ENCODE data around the gene FASN.
"Not testable (repeated sequence)": the region's sequence is repeated elsewhere in the genome, so short reads cannot be mapped to it uniquely, and the experiment has no call there.

Gene FASN

GRCh38 chr17:82047914-82048570 lies 50.0 kb downstream of the FASN start:
- no peak for DNase-seq (ENCODE audit: low read depth in 3 of 3, low spot score in 1 of 3)

DNA sequence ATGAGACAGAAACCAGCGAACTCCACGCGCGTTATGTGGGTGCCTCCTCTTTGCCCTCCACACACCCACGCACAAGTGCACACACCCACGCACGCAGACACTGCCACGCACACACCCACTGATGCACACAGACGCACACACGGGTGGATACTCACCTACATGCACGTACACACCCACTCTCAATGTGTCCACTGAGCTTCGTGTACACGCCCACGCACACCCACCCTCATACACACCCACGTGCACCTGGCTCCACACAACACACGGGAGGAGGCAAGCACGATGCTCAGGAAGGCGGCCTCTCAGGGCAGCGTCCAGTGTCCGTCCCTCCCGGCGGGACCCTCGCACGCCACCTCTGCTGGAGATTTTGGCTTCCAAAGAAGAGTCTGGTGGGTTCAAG lies 50.7 kb downstream of the FASN start:
- DNase-seq (ENCODE audit: low read depth in 3 of 3, low spot score in 1 of 3) = no peak

- no peak for DNase-seq (ENCODE audit: low read depth in 3 of 3, low spot score in 1 of 3)
Measured at GRCh38 chr17:82046903-82047302, 51.1 kb downstream of the FASN start.

DNA sequence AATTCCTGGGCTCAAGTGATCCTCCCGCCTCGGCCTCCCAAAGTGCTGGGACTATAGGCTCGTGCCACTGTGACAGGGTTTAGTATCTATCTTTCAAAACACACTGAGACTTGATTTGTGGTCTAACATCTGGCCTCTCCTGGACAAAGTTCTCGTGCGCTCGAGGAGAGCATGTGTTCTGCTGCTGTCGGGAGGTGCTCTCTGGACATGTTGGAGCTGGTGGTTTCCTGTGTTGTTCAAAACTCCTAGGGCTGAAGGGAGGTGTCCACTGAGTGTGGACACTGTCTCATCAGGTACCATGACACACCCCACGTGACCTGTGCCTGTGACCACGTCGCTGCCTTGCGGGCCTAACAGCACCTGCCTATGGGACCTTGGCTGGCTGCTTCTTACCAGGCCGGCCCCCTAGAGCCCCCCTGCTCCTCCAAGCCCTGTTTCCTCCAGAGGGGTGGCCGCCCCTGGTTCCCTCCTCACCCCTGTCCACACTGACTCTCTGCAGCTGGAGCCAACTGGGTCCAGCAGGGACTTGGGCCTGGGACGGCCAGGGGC lies 52.0 kb downstream of the FASN start:
- no peak for DNase-seq (ENCODE audit: low read depth in 3 of 3, low spot score in 1 of 3)

- DNase-seq (ENCODE audit: low read depth in 3 of 3, low spot score in 1 of 3) = no peak
Measured at GRCh38 chr17:82043507-82043906, 54.5 kb downstream of the FASN start.

DNA sequence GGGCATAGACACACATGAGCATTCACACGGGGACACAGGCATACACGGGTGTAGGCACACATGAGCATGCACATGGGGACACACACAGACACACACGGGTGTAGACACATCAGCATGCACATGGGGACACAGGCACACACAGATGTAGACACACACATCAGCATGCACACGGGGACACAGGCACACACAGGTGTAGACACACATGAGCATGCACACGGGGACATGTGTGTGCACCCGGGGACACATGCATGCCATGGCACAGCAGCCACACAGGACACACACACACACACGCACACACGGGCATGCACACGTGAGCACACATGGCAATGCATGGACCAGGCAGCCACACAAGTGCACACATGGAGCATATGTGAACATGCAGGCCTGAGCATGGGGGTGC lies 55.4 kb downstream of the FASN start:
- no peak for DNase-seq (ENCODE audit: low read depth in 3 of 3, low spot score in 1 of 3)

- no peak for DNase-seq (ENCODE audit: low read depth in 3 of 3, low spot score in 1 of 3)
Measured at GRCh38 chr17:82041144-82041814, 56.8 kb downstream of the FASN start.

- DNase-seq (ENCODE audit: low read depth in 3 of 3, low spot score in 1 of 3) = no peak
Measured at GRCh38 chr17:82039695-82040299, 58.2 kb downstream of the FASN start.

GRCh38 chr17:82038796-82039409 lies 59.1 kb downstream of the FASN start:
- DNase-seq (ENCODE audit: low read depth in 3 of 3, low spot score in 1 of 3) = not testable (repeated sequence)

DNA sequence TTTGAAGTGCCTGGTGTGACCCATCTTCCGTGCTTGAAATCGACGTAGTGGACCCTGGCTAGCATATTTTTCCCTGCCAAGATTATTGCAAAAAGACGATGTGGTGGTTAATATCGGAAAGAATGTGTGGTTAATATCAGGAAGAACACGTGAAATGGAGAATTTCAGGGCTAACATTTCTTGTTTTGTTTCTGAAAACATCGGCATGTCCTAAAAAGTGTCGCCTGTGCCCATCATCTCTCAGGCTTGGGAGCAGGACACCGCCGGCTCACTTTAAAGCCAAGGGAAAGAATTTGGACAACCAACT lies 60.2 kb downstream of the FASN start:
- DNase-seq (ENCODE audit: low read depth in 3 of 3, low spot score in 1 of 3) = no peak

DNA sequence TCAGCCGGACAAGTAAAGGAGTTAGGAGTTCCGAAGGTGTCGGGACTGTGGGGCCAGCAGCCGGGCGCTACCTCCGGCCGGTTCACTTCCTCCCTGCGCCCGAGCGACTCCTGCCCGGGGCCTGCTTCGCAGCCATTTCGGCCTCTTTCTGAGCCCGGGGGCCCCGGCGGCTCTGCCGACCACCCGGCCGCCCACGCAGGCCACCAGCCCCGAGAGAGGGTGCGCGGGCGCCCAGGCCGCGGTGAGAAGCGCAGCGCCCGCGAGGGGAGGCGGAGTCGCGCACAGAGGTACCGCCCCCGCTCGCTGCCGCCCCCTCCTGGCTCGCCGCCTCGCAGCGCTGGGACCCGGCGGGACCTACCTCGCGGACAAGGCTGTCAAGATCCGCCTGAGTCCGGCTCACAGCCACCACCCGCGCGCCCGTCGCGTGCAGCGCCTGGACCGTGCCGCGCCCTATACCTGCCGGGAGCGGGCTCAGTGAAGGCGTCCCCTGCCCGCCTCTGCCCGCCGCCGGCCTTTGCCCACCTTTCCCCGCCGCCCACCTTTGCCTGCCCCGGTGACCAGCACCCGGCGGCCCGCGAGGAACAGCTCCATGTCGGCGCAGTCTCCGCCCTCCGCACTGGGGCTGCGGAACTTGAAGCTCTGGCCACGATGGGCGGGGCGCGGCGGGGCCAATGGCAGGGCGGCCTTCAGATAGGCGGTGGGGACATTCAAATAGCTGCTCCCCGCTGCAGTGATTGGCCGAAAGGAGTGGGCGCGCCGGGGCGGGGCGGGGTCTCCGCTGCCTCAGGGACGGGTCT lies 60.7 kb downstream of the FASN start, which contains the start of gene DCXR:
Gene DCXR (minus strand): TSS at position 606 of the 797 bp plus-strand sequence. CDS start 15 bp downstream, at position 591.
- peak; percentile 82 to 88 (median 85) for DNase-seq (ENCODE audit: low read depth in 3 of 3, low spot score in 1 of 3)

DNA sequence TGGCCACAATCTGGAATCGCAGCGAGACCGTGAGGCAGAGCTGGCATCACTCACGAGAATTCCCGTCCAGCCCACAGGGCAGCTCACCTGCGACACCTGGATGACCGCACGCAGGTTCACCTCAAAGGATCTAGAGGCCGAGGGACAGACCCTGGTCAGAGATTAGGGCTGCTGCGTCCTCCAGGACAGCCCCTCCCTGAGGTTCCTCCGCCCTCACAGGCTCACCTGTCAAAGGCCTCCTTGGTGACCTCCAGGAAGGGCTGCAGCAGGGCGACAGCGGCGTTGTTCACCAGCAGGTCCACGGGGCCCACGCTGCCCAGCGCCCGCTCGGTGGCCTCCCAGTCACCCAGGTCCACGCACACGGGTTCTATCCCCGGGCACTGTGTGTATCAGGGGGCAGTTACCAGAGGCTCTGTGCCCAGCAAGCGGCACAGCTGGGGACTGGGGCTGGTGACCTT lies 61.4 kb downstream of the FASN start:
- DNase-seq (ENCODE audit: low read depth in 3 of 3, low spot score in 1 of 3) = no peak

GRCh38 chr17:82035956-82036633 lies 61.9 kb downstream of the FASN start:
- DNase-seq (ENCODE audit: low read depth in 3 of 3, low spot score in 1 of 3) = no peak

GRCh38 chr17:82035488-82035887 lies 62.5 kb downstream of the FASN start:
- no peak for DNase-seq (ENCODE audit: low read depth in 3 of 3, low spot score in 1 of 3)

DNA sequence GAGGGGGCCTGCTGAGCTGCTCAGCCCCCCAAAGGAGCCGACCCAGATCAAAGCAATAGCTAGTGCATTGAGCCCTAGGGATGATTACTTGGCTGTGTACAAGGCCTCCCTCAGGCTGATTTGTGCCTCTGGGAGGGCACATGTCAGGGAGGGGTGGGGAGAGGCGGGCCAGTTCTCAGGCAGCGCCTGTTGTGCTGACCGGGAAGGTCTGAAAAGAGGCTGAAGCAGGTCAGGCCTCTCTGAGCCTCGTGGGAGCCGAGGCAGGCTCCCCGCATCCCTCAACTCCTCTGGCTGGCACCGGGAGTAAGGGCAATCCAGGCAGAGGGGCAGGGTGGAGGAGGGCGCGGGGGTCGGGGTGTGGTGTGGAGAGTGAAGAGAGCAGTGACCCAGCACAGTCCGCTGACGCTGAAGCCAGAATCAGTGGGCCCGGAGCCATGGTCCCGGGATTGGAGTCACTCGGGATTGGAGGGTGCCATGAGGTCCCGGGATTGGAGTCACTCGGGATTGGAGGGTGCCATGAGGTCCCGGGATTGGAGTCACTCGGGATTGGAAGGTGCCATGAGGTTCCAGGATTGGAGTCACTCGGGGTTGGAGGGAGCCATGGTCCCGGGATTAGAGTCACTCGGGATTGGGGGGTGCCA lies 63.5 kb downstream of the FASN start:
- no peak for DNase-seq (ENCODE audit: low read depth in 3 of 3, low spot score in 1 of 3)

- no peak for DNase-seq (ENCODE audit: low read depth in 3 of 3, low spot score in 1 of 3)
Measured at GRCh38 chr17:82033359-82034085, 64.5 kb downstream of the FASN start.

GRCh38 chr17:82031885-82032627 lies 66.0 kb downstream of the FASN start:
- DNase-seq (ENCODE audit: low read depth in 3 of 3, low spot score in 1 of 3) = no peak

DNA sequence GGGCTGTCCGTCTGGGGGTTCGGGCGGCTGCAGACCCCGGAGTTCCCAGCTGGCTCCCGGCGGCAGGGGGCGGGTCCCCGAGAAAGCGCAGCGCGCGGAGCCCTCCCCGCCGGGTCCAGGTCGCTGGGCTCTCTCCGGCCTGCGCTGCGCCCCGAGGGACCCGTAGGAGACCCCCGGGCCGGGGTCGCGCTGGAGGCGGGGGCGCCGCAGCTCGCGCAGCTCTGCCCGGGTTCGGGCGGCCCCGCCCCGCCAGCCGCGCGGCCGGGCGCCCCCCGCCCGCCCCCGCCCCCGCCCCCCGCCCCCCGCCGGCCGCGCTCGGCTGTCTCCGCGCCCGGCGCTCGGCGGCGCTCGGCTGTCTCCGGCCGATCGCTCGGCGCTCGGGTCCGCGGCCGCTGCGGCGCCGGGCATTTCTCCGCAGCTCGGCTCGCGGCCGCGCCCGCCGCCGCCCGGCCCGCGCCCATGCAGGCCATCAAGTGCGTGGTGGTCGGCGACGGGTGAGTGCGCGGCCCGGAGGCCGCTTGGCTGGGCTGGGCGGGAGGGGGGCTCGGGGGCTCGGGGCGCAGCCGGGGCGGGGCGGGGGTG lies 66.6 kb downstream of the FASN start, which contains the start of gene RAC3:
Gene RAC3 (plus strand): TSS at position 376 of the 582 bp plus-strand sequence. CDS start 84 bp downstream, at position 460.
- DNase-seq (ENCODE audit: low read depth in 3 of 3, low spot score in 1 of 3) = no peak

All from stimulated activated CD4-positive, alpha-beta T cell treated with anti-CD3 and anti-CD28 coated beads, TNF-alpha, amount 100 ng/mL, for 1 hour (primary cell).